Peyer's patch (tissue), 4 donors: ENCODE results near the gene CNTN4.

Source experiments
- CTCF ChIP-seq, 6 experiments: fragments of 450-650 bp in 4 of 6; fragments of 200-600 bp in 2 of 6; sonication (generic) in 1 of 6; IDR thresholded peaks; one replicate each; pipeline ENCODE4 v1.5.1; 2017 to 2019; ENCODE audit warnings: antibody characterized with exemption in 6 of 6, mild to moderate bottlenecking in 3 of 6, moderate library complexity in 1 of 6
- POLR2A ChIP-seq, 2 donors: fragments of 450-650 bp; IDR thresholded peaks; one replicate each; pipeline ENCODE4 v1.5.1; 2017; ENCODE audit warnings: antibody characterized with exemption in 2 of 2, mild to moderate bottlenecking in 2 of 2, moderate library complexity in 2 of 2

DNA sequence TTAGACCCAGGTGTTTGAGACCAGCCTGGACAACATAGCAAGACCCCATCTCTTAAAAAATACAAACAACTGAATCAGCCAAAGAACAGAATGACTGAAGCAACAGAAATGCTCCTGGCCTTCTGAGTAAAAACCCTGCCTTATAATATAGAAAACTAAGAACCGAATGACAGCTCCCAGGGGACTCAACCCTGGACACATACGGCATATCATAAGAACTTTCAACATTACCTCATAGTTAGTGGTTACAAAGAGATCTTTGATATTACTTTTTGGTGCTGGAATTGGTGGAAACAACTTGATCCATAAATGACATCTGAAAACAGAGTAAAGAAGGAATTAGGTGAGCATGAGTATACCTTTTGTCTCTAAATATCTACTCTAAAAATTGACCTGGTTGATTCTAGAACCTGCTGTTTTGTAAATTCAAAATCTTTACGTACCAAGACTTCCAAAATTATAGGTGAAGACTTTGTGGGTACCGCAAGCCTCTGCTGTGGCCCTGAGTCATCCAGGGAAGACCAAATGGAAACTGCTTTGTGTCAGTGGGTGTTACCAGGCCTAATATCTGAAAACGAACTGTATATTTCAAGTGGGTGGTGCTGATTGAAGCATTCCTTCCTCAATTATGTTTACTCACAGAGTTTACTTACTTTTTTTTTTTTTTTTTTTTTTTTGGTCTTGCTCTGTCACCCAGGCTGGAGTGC, 976.0 kb downstream of the CNTN4 start:
- TF ChIP-seq CTCF (IDR thresholded peaks at IDR 0.05), result no peak
- TF ChIP-seq POLR2A (IDR thresholded peaks at IDR 0.05), result no peak
